ENCODE results near the gene EML6. TPM values are rescaled to one million over a fixed set of nuclear protein-coding genes. Genes with fewer than 3 reads are reported as not detected.
A peak's percentile ranks its signal among the peaks of the same experiment; 100 is the strongest.

Gene EML6
- total and polyA plus RNA-seq, 12 donors: 0.07 to 1.5 (median 0.31) TPM

DNA sequence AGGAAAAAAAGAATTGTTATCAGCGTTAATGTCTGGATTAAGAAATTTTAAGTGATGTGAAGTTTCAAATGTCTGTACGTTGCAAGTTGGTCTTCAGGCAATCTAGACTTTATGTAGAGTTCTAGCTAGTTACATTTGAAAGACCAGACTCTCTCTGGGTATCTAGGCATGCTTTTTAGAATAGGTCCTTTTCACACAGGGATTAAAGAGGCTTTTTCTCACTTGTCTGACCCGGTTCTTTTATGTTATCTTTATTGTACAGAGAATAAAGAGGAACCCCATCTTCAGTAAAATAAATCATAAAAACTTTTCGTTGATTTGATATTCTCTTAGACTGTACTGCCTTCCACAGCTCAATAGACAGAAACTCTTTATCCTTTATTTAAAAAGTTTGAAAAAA, 8.5 kb upstream of the EML6 start:
- no peak for ATAC-seq
- Histone ChIP-seq H3K36me3 (no peaks in the 10 kb centered on the region), H3K27me3 (peaks cover 0 to 23% (median 0%) of the 10 kb centered on the region in 7 donors), H3K9me3 (no peaks in the 10 kb centered on the region), H3K27ac (no peak overlapping the region), H3K4me3 (no peak overlapping the region), H3K4me1 (no peaks in the 10 kb centered on the region)
- no peak for DNase-seq
- TF ChIP-seq, protein P1, sequence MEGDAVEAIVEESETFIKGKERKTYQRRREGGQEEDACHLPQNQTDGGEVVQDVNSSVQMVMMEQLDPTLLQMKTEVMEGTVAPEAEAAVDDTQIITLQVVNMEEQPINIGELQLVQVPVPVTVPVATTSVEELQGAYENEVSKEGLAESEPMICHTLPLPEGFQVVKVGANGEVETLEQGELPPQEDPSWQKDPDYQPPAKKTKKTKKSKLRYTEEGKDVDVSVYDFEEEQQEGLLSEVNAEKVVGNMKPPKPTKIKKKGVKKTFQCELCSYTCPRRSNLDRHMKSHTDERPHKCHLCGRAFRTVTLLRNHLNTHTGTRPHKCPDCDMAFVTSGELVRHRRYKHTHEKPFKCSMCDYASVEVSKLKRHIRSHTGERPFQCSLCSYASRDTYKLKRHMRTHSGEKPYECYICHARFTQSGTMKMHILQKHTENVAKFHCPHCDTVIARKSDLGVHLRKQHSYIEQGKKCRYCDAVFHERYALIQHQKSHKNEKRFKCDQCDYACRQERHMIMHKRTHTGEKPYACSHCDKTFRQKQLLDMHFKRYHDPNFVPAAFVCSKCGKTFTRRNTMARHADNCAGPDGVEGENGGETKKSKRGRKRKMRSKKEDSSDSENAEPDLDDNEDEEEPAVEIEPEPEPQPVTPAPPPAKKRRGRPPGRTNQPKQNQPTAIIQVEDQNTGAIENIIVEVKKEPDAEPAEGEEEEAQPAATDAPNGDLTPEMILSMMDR (IDR thresholded peaks at IDR 0.05): no peak
- WGBS, 2 donors: 72 to 80% methylated on average over 4 of the region's 4 CpGs
- intact Hi-C loops (cut with DNase I): no loop called here

DNA sequence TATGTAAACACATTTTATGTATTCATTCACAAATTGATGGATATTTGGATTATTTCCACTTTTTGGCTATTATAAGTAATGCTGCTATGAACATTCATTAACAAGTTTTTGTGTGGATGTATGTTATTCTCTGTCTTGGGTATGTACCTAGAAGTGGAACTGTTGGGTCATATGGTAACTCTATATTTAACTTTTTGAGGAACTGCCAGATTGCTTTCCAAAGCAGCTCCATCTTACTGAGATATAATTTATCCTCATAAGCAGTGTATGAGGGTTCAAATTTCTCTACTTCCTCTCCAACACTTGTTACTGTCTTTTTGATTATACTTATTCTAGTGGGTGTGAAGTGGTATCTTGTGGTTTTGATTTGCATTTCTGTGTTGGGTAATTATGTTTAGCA, 7.1 kb upstream of the EML6 start:
- TF ChIP-seq, protein P1 (IDR thresholded peaks at IDR 0.05): no peak
- no peak overlapping the region for H3K27ac ChIP-seq
- H3K4me3 ChIP-seq: no peak overlapping the region
- no peaks in the 10 kb centered on the region for H3K4me1 ChIP-seq
- H3K36me3 ChIP-seq: no peaks in the 10 kb centered on the region
- no peak for DNase-seq
- intact Hi-C loops (cut with DNase I): no loop called here
- H3K27me3 ChIP-seq: peaks cover 0 to 19% (median 0%) of the 10 kb centered on the region in 7 donors
- peak in 2 of 8 donors; percentile 44 to 51 for ATAC-seq
- no peaks in the 10 kb centered on the region for H3K9me3 ChIP-seq

DNA sequence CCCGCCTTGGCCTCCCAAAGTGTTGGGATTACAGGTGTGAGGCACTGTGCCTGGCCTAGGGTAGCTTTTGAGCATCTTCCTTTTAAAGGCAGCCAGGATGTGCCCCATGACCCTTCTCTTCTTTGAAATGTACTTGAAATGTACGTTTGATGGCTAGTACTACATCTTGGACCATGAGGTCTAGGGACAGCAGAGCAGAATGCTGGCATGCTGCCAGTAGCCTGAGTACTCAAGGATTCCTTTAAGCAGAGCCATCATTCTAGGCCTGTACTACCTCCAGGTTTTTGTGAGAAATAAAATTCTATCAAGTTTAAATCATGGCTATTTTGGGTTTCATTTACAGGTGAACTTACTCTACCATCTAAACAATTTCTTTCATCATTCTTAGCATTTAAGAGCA, 2.9 kb upstream of the EML6 start:
- 68% methylated on average over 2 of the region's 2 CpGs for WGBS, 2 donors
- H3K4me1 ChIP-seq: peaks cover 0 to 17% (median 9%) of the 10 kb centered on the region in 9 donors
- DNase-seq (no peak), ATAC-seq (no peak)
- no peaks in the 10 kb centered on the region for H3K9me3 ChIP-seq
- TF ChIP-seq, protein P1 (IDR thresholded peaks at IDR 0.05): no peak
- no peak overlapping the region for H3K4me3 ChIP-seq
- H3K27ac ChIP-seq: no peak overlapping the region
- intact Hi-C loops (cut with DNase I): loop anchor here in 6 of 10 donors (5.0 to 10.0 kb wide), 4 partner anchors 114 to 603 kb away; partner anchors contain the start of gene ACYP2 (in 1 of the 6)
- no peaks in the 10 kb centered on the region for H3K36me3 ChIP-seq
- peaks cover 0 to 37% (median 0%) of the 10 kb centered on the region in 7 donors for H3K27me3 ChIP-seq

DNA sequence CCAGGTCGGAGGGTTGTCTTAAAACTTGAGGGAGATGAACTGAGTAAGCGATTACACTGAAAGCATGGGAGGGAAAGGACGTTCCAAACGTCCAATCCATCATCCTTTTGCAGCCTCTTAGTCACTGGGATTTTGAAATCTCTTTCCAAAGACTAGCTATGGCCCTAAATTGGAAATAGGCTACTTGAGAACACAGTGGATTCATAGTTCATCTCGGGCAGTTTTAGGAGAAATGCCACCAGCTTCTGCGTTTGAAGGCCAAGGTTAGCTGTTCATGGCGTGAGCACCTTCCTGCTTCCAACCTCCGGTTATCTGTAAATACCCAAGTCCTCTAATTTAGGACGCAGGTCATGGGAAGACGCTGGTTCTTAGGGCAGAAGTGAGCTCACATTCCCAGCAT, 821 bp upstream of the EML6 start:
- WGBS, 2 donors: 11 to 16% methylated on average over 10 of the region's 10 CpGs
- ATAC-seq: peak in 1 of 8 donors; percentile 1
- H3K27ac ChIP-seq: peak overlapping the region in 9 of 10 donors; percentile 65 to 81 (median 70)
- H3K4me1 ChIP-seq: peaks cover 0 to 17% (median 9%) of the 10 kb centered on the region in 9 donors
- H3K36me3 ChIP-seq: no peaks in the 10 kb centered on the region
- intact Hi-C loops (cut with DNase I): loop anchor here in 6 of 10 donors (5.0 to 10.0 kb wide), 4 partner anchors 112 to 605 kb away; partner anchors contain the start of gene ACYP2 (in 1 of the 6)
- TF ChIP-seq, protein P1 (IDR thresholded peaks at IDR 0.05): no peak
- H3K4me3 ChIP-seq: peak overlapping the region; percentile 65 to 93 (median 82)
- peaks cover 0 to 52% (median 0%) of the 10 kb centered on the region in 7 donors for H3K27me3 ChIP-seq
- DNase-seq: no peak
- no peaks in the 10 kb centered on the region for H3K9me3 ChIP-seq

Data from heart right ventricle (tissue), 16 donors.